HFFc6 (cell line): ENCODE measurements around the gene FKBP4. TPM values are rescaled to one million over a fixed set of nuclear protein-coding genes. Genes with fewer than 3 reads are reported as not detected.
A peak's percentile ranks its signal among the peaks of the same experiment; 100 is the strongest.

ENCODE experiments used
- DNase-seq: peaks from one replicate; pipeline ENCODE4 v3.0.0-alpha.2; 2018
- H3K27ac Mint-ChIP-seq: 2 replicates; pipeline ENCODE4 v1.8.0; 2020; ENCODE audit warnings: mild to moderate bottlenecking, mixed read lengths
- H3K27me3 Mint-ChIP-seq: 2 replicates; pipeline ENCODE4 v1.8.0; 2021; ENCODE audit warnings: mild to moderate bottlenecking, moderate library complexity, mixed read lengths; ENCODE audit not compliant: insufficient read depth
- H3K36me3 Mint-ChIP-seq: 2 replicates; pipeline ENCODE4 v1.8.0; 2021; ENCODE audit warnings: low read depth, mixed read lengths
- H3K4me1 Mint-ChIP-seq: 2 replicates; pipeline ENCODE4 v1.8.0; 2020; ENCODE audit warnings: low read depth, mixed read lengths
- H3K4me3 Mint-ChIP-seq: 2 replicates; pipeline ENCODE4 v1.8.0; 2020; ENCODE audit warnings: mild to moderate bottlenecking, moderate library complexity, mixed read lengths
- H3K9me3 Mint-ChIP-seq: 2 replicates; pipeline ENCODE4 v1.8.0; 2020; ENCODE audit warnings: mild to moderate bottlenecking, mixed read lengths
- CTCF ChIP-seq: fragments of 200-600 bp; sonication (generic); IDR thresholded peaks from 2 replicates; pipeline ENCODE4 v1.5.0; 2021; ENCODE audit warnings: antibody characterized with exemption, mild to moderate bottlenecking
- total RNA-seq, 6 experiments: library from RNA; stranded (reverse); fragmentation: NEBNext Ultra II Directional; extraction: Animal tissue kit (Norgen Biotek cat#: 25700); gene quantifications; 2 replicates in 1 of 6; 3 replicates in 5 of 6; pipeline ENCODE4 v1.2.3, GENCODE V29; 2021

Gene FKBP4
- total RNA-seq, 6 experiments from 2014 or later, result 62.3 to 105 (median 69.1) TPM

- Mint-ChIP-seq H3K9me3 (no peaks in the 10 kb centered on the region), H3K4me3 (no peak overlapping the region), H3K36me3 (0 out of 2 replicates have a peak, but pooled peaks cover 4% of the 10 kb centered on the region), H3K27ac (peak overlapping the region; percentile 42), H3K27me3 (peaks cover 2% of the 10 kb centered on the region; the same call in 1 of the 2 replicates), H3K4me1 (peaks cover 20% of the 10 kb centered on the region)
- DNase-seq, result no peak
- TF ChIP-seq CTCF, result no peak
Measured at GRCh38 chr12:2844786-2845185, 50.0 kb downstream of the FKBP4 start.

GRCh38 chr12:2845280-2845679 lies 50.5 kb downstream of the FKBP4 start:
- peaks cover 4% of the 10 kb centered on the region for H3K27me3 Mint-ChIP-seq
- H3K9me3 Mint-ChIP-seq, result no peaks in the 10 kb centered on the region
- H3K27ac Mint-ChIP-seq, result peak overlapping the region; percentile 42
- TF ChIP-seq CTCF, result no peak
- DNase-seq, result peak; percentile 19
- H3K4me3 Mint-ChIP-seq, result no peak overlapping the region
- 0 out of 2 replicates have a peak, but pooled peaks cover 4% of the 10 kb centered on the region for H3K36me3 Mint-ChIP-seq
- H3K4me1 Mint-ChIP-seq, result peaks cover 22% of the 10 kb centered on the region

GRCh38 chr12:2851931-2852330 lies 57.2 kb downstream of the FKBP4 start:
- no peak for TF ChIP-seq CTCF
- H3K27ac Mint-ChIP-seq, result no peak overlapping the region; the same call in 1 of the 2 replicates
- H3K36me3 Mint-ChIP-seq, result no peaks in the 10 kb centered on the region
- H3K9me3 Mint-ChIP-seq, result no peaks in the 10 kb centered on the region
- H3K4me3 Mint-ChIP-seq, result no peak overlapping the region
- DNase-seq, result no peak
- H3K4me1 Mint-ChIP-seq, result peaks cover 19% of the 10 kb centered on the region
- H3K27me3 Mint-ChIP-seq, result peaks cover 6% of the 10 kb centered on the region

GRCh38 chr12:2853626-2854025 lies 58.9 kb downstream of the FKBP4 start:
- no peak overlapping the region for H3K27ac Mint-ChIP-seq

More at GRCh38 chr12:2853626-2854025, 58.9 kb downstream of the FKBP4 start:
- TF ChIP-seq CTCF, result peak; percentile 88
- Mint-ChIP-seq H3K4me1 (peaks cover 19% of the 10 kb centered on the region), H3K27me3 (peaks cover 6% of the 10 kb centered on the region), H3K36me3 (no peaks in the 10 kb centered on the region; the same call in 1 of the 2 replicates), H3K4me3 (no peak overlapping the region), H3K9me3 (no peaks in the 10 kb centered on the region)
- peak; percentile 56 for DNase-seq

Other genes with a start within 250 kb of the FKBP4 start
- 10 to 100 TPM; 17.0 to 21.1 (median 19.6) TPM for gene ITFG2, start 17.7 kb downstream of the FKBP4 start, total RNA-seq
- gene NRIP2, start 40.1 kb downstream of the FKBP4 start, total RNA-seq, result not detected
- not detected for gene TEX52, start 62.1 kb downstream of the FKBP4 start, total RNA-seq
- 10 to 100 TPM; 41.9 to 96.4 (median 89.6) TPM for gene FOXM1, start 82.2 kb downstream of the FKBP4 start, total RNA-seq
- 10 to 100 TPM; 25.4 to 47.3 (median 39.7) TPM for gene RHNO1, start 82.3 kb downstream of the FKBP4 start, total RNA-seq
- gene TULP3, start 95.9 kb downstream of the FKBP4 start, total RNA-seq, result 10 to 100 TPM; 25.8 to 34.0 (median 31.6) TPM
- gene TEAD4, start 164.4 kb downstream of the FKBP4 start, total RNA-seq, result 10 to 100 TPM; 22.2 to 26.2 (median 24.7) TPM